HG03045 (cell line): ENCODE measurements around the gene CAMKV.
"Not testable (repeated sequence)": the region's sequence is repeated elsewhere in the genome, so short reads cannot be mapped to it uniquely, and the experiment has no call there.

Experiments used
- ATAC-seq: cut with Tn5 transposase; IDR thresholded peaks from one replicate; pipeline ENCODE4 v1.9.1; 2021; ENCODE audit warnings: mild to moderate bottlenecking, moderate library complexity; ENCODE audit not compliant: unreplicated experiment

Gene CAMKV

GRCh38 chr3:49869525-49870126 is at the start of gene CAMKV:
CAMKV (minus strand) TSS chr3:49869906; CDS start chr3:49862388, 7,518 bp downstream.
- ATAC-seq: no peak

- ATAC-seq: not testable (repeated sequence)
These were observed 48.3 kb upstream of the CAMKV start for GRCh38 chr3:49917806-49918590.

GRCh38 chr3:49916686-49917085 is 47.0 kb upstream of the CAMKV start:
- no peak for ATAC-seq

GRCh38 chr3:49914906-49915305 is 45.2 kb upstream of the CAMKV start:
- no peak for ATAC-seq

GRCh38 chr3:49912881-49913281 is 43.2 kb upstream of the CAMKV start:
- no peak for ATAC-seq

GRCh38 chr3:49911611-49912010 is 41.9 kb upstream of the CAMKV start:
- ATAC-seq: no peak

GRCh38 chr3:49911124-49911420 is 41.4 kb upstream of the CAMKV start:
- no peak for ATAC-seq

- ATAC-seq: no peak
These were observed 40.9 kb upstream of the CAMKV start for GRCh38 chr3:49910409-49911123.

- no peak for ATAC-seq
These were observed 38.9 kb upstream of the CAMKV start for GRCh38 chr3:49908373-49909199.

GRCh38 chr3:49906073-49906743 is 36.5 kb upstream of the CAMKV start:
- ATAC-seq: no peak

- not testable (repeated sequence) for ATAC-seq
These were observed 34.7 kb upstream of the CAMKV start for GRCh38 chr3:49904448-49904847.

- ATAC-seq: peak; percentile 62
These were observed 34.0 kb upstream of the CAMKV start, which contains the start of gene MST1R for GRCh38 chr3:49903451-49904424. MST1R (minus strand) TSS chr3:49903873; CDS start chr3:49903609, 264 bp downstream.

- no peak for ATAC-seq
These were observed 33.0 kb upstream of the CAMKV start for GRCh38 chr3:49902511-49903345.

GRCh38 chr3:49901366-49902339 is 31.9 kb upstream of the CAMKV start:
- ATAC-seq: no peak

- ATAC-seq: no peak
These were observed 30.9 kb upstream of the CAMKV start for GRCh38 chr3:49900491-49901153.

- ATAC-seq: no peak
These were observed 30.1 kb upstream of the CAMKV start for GRCh38 chr3:49899815-49900214.

- no peak for ATAC-seq
These were observed 29.3 kb upstream of the CAMKV start for GRCh38 chr3:49898991-49899390.
